Muscle of arm (tissue), 12 donors: ENCODE measurements around the gene CLPX. TPM values are rescaled to one million over a fixed set of nuclear protein-coding genes. Genes with fewer than 3 reads are reported as not detected.
"Not testable (repeated sequence)": the region's sequence is repeated elsewhere in the genome, so short reads cannot be mapped to it uniquely, and the experiment has no call there.

Source experiments
- DNase-seq: peaks from one replicate; pipeline ENCODE4 v3.0.0-alpha.2; 2013
- polyA plus RNA-seq, 12 donors: library from polyadenylated mRNA; unstranded; fragments of 120-200 nt; gene quantifications; one replicate each; pipeline ENCODE4 v1.2.1, GENCODE V29; 2013; ENCODE audit not compliant: insufficient read length in 12 of 12

Gene CLPX
- polyA plus RNA-seq, 12 donors: 32.1 to 63.6 (median 47.1) TPM; not detected in 1

DNA sequence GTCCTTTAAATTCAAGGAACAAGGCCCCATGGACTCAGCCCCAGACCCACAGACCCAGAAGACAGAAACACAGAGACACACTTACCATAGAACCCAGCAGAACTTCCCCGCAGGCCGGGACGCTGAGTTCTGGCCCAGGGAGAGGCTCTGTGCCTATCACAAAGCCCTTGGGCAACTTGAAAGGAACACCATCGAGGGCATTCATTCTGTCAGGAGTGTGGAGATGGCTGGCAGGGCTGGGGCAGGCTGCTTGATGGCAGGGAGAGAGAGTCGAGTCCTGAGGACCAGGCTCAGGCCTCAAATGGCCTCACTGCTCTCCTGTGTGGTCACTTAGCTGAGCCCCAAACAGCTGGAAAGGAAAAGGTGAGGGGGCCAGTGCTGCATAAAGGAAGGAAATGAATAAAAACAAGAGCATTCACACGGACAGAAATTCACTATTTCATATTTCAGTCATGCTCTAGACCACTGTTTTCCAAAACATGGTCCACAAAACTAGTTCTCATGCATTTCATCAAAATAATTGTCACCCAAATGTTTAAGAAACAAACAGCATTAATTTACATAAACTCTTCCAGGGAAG is 79.0 kb downstream of the CLPX start:
- no peak for DNase-seq

GRCh38 chr15:65105038-65105437 is 80.1 kb downstream of the CLPX start:
- DNase-seq: no peak

DNA sequence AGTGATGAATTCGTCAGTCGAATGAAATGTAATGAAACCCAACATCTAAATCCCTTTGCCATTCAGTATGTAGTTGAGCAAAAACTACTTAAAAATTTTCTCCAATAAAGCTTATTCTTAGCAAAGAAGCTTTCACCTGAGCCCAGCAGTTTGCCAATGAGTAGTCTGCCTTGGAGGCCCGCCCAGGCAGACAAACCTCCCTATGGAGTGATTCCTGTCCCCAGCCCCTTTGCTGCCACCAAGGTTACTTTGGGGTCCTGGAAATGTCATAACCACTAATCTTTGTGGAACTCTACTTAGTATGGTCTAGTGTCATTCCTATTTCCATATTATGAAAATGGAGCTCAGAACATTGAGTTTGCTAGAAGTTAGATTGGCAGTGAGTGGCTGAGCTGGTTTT is 82.2 kb downstream of the CLPX start:
- no peak for DNase-seq

- DNase-seq: no peak
Observed at GRCh38 chr15:65101891-65102708, 83.0 kb downstream of the CLPX start.

DNA sequence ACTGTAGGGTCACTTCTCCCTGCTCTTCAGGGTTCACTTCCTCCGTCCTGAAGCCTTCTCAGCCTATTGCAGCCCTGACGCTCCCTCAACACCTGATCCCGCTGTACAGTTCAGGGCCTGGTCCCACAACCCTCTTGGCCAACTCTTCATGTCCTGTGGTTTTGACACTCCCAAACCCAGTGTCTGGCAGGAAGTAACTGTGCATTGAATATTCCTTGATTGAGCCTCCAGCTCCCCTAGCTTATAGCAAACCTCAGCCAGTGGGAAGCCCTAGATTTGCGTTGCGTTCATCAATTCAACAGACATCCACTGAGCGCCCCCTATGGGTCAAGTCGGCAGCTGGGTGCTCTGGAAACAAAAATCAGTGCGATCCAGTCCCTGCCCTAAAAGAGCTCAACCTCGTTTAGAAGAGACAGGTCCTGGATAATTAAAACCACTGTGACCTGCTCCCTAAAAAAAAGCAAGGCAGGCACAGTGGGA is 83.7 kb downstream of the CLPX start:
- DNase-seq: peak; percentile 81

- DNase-seq: no peak
Observed at GRCh38 chr15:65100442-65100841, 84.7 kb downstream of the CLPX start.

- not testable (repeated sequence) for DNase-seq
Observed at GRCh38 chr15:65099801-65100200, 85.3 kb downstream of the CLPX start.

GRCh38 chr15:65099336-65099735 is 85.8 kb downstream of the CLPX start:
- no peak for DNase-seq

Other genes with a start within 250 kb of the CLPX start
- 10 to 100 TPM in 11 of 12 donors, not detected in 1; 55.5 to 99.8 (median 83.6) TPM for gene SPG21, start 195.4 kb downstream of the CLPX start, polyA plus RNA-seq
- gene MTFMT, start 155.7 kb downstream of the CLPX start, polyA plus RNA-seq: 10 to 100 TPM in 3 of 12 donors, 1 to 10 TPM in 7, not detected in 2; 8.2 to 13.0 (median 9.4) TPM
- 1 to 10 TPM in 10 of 12 donors, not detected in 2; 1.0 to 1.9 (median 1.4) TPM for gene SLC51B, start 140.0 kb downstream of the CLPX start, polyA plus RNA-seq
- 10 to 100 TPM in 8 of 12 donors, 1 to 10 TPM in 3, not detected in 1; 9.5 to 14.3 (median 11.6) TPM for gene RASL12, start 117.4 kb downstream of the CLPX start, polyA plus RNA-seq
- 1 to 10 TPM in 7 of 12 donors, under 1 TPM in 3, not detected in 2; 0.59 to 2.9 (median 1.3) TPM for gene KBTBD13, start 108.6 kb downstream of the CLPX start, polyA plus RNA-seq
- 1 to 10 TPM in 11 of 12 donors, not detected in 1; 2.5 to 8.1 (median 3.9) TPM for gene UBAP1L, start 70.1 kb downstream of the CLPX start, polyA plus RNA-seq
- gene PDCD7, start 51.5 kb downstream of the CLPX start, polyA plus RNA-seq: 10 to 100 TPM in 11 of 12 donors, not detected in 1; 14.8 to 44.0 (median 19.5) TPM
- gene CILP, start 26.1 kb upstream of the CLPX start, polyA plus RNA-seq: 10 to 100 TPM in 11 of 12 donors, not detected in 1; 13.6 to 41.8 (median 20.2) TPM
- 10 to 100 TPM in 11 of 12 donors, not detected in 1; 11.1 to 15.0 (median 12.5) TPM for gene PARP16, start 101.5 kb upstream of the CLPX start, polyA plus RNA-seq
- not detected for gene RNU5A-1, start 110.7 kb upstream of the CLPX start, polyA plus RNA-seq
- 1 to 10 TPM in 1 of 12 donors, not detected in 11; 2.1 TPM for gene RNU5B-1, start 119.3 kb upstream of the CLPX start, polyA plus RNA-seq
- 10 to 100 TPM in 1 of 12 donors, 1 to 10 TPM in 10, not detected in 1; 2.1 to 11.5 (median 3.1) TPM for gene IGDCC3, start 192.7 kb upstream of the CLPX start, polyA plus RNA-seq
- 100 to 1,000 TPM in 5 of 12 donors, 10 to 100 TPM in 7; 59.5 to 583 (median 95.2) TPM for gene IGDCC4, start 237.6 kb upstream of the CLPX start, polyA plus RNA-seq